ENCODE measurements around the gene EMC8.

The EMC8 gene

DNA sequence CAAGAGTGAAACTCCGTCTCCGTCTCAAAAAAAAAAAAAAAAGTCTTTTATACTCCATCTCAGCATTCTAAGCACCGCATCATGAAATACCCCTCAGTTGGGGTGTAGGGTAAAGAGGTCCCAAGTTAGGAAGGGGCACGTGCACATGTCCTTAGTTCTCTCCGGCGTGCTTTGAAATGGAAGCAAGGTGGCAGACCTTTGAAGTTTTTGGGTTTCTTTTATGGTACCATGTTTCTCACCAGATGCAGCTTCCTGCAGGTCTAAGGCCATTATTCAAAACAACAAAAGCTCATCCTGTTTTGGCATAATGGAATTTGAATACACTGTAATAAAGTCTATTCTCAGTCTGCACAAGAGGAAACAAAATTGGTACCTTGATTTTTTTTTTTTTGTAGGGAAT, 9.6 kb downstream of the EMC8 start:
- TF ChIP-seq CTCF (conservative IDR thresholded peaks at IDR 0.05) = no peak
- no peak for TF ChIP-seq ZFX (IDR thresholded peaks at IDR 0.05)
- H3K27ac ChIP-seq = no peak overlapping the region

DNA sequence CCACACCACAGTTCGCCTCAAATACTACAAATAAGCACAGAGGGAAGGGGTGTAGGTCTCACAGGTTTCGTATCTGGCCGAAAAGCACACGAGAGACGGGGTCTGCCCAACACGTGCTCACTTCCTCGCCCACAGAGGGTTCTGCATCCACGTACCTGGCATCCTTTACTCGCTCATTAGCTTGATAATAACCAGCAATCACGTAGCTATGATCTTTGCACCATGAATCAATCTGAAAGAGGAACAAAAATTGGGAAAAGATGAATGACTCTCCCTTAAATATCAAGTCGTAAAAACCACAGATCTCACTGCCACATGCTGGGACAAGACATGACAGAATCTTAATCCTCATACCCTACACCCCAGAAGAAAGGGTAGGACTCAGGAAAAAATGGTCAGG, 10.5 kb downstream of the EMC8 start:
- TF ChIP-seq CTCF (conservative IDR thresholded peaks at IDR 0.05) (no peak), ZFX (IDR thresholded peaks at IDR 0.05) (no peak)
- no peak overlapping the region for H3K27ac ChIP-seq

GRCh38 chr16:85785927-85786326, 13.4 kb downstream of the EMC8 start:
- TF ChIP-seq CTCF (conservative IDR thresholded peaks at IDR 0.05) (no peak), ZFX (IDR thresholded peaks at IDR 0.05) (no peak)
- no peak overlapping the region for H3K27ac ChIP-seq

DNA sequence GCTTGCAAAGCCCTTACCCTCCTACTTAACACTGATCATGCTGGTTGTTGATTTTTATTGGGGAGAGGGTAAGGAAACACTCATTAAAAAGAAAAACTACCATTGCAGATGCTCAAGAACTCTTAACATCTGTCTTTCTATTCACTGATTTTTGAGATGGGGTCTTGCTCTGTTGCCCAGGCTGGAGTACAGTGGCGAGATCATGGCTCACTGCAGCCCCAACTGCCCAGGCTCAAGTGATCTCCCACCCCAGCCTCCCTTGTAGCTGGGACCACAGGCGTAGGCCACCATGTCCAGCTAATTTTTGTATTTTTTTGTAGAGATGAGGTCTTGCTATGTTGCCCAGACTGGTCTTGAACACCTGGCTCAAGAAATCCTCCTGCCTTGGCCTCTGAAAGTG, 14.5 kb downstream of the EMC8 start:
- no peak overlapping the region for H3K27ac ChIP-seq
- TF ChIP-seq ZFX (IDR thresholded peaks at IDR 0.05) = no peak
- TF ChIP-seq CTCF (conservative IDR thresholded peaks at IDR 0.05) = no peak

GRCh38 chr16:85783441-85783840, 15.9 kb downstream of the EMC8 start:
- H3K27ac ChIP-seq = no peak overlapping the region
- TF ChIP-seq CTCF (conservative IDR thresholded peaks at IDR 0.05) = no peak
- TF ChIP-seq ZFX (IDR thresholded peaks at IDR 0.05) = no peak

DNA sequence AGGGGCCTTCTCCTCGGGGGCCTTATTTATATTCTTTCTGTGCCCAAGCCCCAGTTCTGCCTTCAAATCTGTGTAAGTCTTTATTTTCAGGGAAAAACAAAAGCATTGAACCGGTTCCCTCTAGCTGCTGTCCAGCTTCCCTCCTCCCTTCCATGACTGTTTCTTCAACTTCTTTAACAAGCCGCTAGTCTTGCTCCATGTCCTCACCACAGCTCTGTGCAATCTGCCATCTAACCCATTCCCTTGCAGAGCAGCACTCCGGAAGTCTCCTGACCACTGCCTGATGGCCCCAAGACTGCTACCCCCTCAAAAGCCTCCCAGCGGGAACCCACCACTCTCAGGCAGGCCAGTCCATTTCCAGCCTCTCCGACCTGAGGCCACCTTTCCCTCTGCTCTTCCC, 16.9 kb downstream of the EMC8 start:
- peak overlapping the region; percentile 13 for H3K27ac ChIP-seq
- TF ChIP-seq ZFX (IDR thresholded peaks at IDR 0.05) (no peak), CTCF (conservative IDR thresholded peaks at IDR 0.05) (no peak)

GRCh38 chr16:85781695-85782370, 17.5 kb downstream of the EMC8 start:
- H3K27ac ChIP-seq = peak overlapping the region; percentile 13
- TF ChIP-seq CTCF (conservative IDR thresholded peaks at IDR 0.05) (no peak), ZFX (IDR thresholded peaks at IDR 0.05) (no peak)
